ENCODE data around the gene C16orf86.

DNA sequence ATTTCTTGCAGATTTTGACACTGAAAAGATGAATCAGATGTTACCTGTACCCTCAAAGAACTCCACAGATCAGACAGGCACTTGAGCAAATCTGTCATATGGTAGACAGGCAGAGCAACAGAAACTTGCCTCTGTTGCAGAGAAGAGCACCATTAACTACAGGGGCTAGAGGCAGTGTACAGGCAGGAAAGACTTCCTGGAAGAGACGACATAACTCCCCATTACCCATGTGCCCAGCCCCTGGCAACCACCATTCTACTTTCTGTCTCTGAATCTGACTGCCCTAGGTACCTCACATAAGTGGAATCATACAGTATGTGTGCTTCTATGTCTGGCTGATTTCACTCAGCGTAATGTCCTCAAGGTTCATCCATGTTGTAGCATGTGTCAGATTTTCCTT, 37.0 kb downstream of the C16orf86 start:
- TF ChIP-seq, protein P1, sequence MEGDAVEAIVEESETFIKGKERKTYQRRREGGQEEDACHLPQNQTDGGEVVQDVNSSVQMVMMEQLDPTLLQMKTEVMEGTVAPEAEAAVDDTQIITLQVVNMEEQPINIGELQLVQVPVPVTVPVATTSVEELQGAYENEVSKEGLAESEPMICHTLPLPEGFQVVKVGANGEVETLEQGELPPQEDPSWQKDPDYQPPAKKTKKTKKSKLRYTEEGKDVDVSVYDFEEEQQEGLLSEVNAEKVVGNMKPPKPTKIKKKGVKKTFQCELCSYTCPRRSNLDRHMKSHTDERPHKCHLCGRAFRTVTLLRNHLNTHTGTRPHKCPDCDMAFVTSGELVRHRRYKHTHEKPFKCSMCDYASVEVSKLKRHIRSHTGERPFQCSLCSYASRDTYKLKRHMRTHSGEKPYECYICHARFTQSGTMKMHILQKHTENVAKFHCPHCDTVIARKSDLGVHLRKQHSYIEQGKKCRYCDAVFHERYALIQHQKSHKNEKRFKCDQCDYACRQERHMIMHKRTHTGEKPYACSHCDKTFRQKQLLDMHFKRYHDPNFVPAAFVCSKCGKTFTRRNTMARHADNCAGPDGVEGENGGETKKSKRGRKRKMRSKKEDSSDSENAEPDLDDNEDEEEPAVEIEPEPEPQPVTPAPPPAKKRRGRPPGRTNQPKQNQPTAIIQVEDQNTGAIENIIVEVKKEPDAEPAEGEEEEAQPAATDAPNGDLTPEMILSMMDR (IDR thresholded peaks at IDR 0.05), result no peak
- TF ChIP-seq POLR2AphosphoS5 (IDR thresholded peaks at IDR 0.05) (no peak), POLR2A (IDR thresholded peaks at IDR 0.05) (no peak), EP300 (IDR thresholded peaks at IDR 0.05) (no peak)

Measured in stomach (tissue), 4 donors.